Activated B cell treated with CpG ODN at 0.5 μM for 24 hours (primary cell): ENCODE data around the gene TGFBR2. TPM values are rescaled to one million over a fixed set of nuclear protein-coding genes. Genes with fewer than 3 reads are reported as not detected.

Source experiments
- ATAC-seq: fragments of 200-7000 bp; cut with Tn5 transposase; one replicate; pipeline ENCODE4 v1.10.0; 2021; ENCODE audit warnings: low read depth, mild to moderate bottlenecking, moderate library complexity
- CTCF ChIA-PET: fragments of 350-600 bp; sonication (Branson Sonifier 250); formaldehyde crosslinking; loops from one replicate; lab custom pipeline; 2021; ENCODE audit warnings: antibody characterized with exemption; lab: Charles Lee
- POLR2A ChIA-PET: fragments of 350-600 bp; sonication (Branson Sonifier 250); formaldehyde crosslinking; loops from one replicate; lab custom pipeline; 2021; ENCODE audit warnings: antibody characterized with exemption; lab: Charles Lee
- DNase-seq: peaks from one replicate; pipeline ENCODE4 v3.0.0; 2022
- H3K27ac Mint-ChIP-seq: one replicate; pipeline ENCODE4 v1.8.0; 2020; ENCODE audit warnings: mixed read lengths
- H3K27me3 Mint-ChIP-seq: one replicate; pipeline ENCODE4 v1.8.0; 2021; ENCODE audit warnings: mixed read lengths
- H3K36me3 Mint-ChIP-seq: one replicate; pipeline ENCODE4 v1.8.0; 2021; ENCODE audit warnings: low read depth, mixed read lengths
- H3K4me1 Mint-ChIP-seq: one replicate; pipeline ENCODE4 v1.8.0; 2021; ENCODE audit warnings: mixed read lengths
- H3K4me3 Mint-ChIP-seq: one replicate; pipeline ENCODE4 v1.8.0; 2020; ENCODE audit warnings: mild to moderate bottlenecking, mixed read lengths
- H3K9me3 Mint-ChIP-seq: one replicate; pipeline ENCODE4 v1.8.0; 2020; ENCODE audit warnings: mixed read lengths
- CTCF ChIP-seq: fragments of 200-600 bp; IDR thresholded peaks from one replicate; pipeline ENCODE4 v1.8.0; 2022; ENCODE audit warnings: antibody characterized with exemption, mild to moderate bottlenecking
- intact Hi-C: fragments of 100-400 bp; cut with micrococcal nuclease; formaldehyde crosslinking; loops from one replicate; pipeline ENCODE4 v1.15.1; 2024
- total RNA-seq: library from RNA; stranded (reverse); gene quantifications from 2 replicates; pipeline ENCODE4 v1.2.3, GENCODE V29; 2022

Gene TGFBR2
- total RNA-seq, 1 donor from 2014 or later: 104 TPM

GRCh38 chr3:30614373-30614772 lies 8.0 kb downstream of the TGFBR2 start:
- peak overlapping the region; percentile 69 for H3K27ac Mint-ChIP-seq
- ChIA-PET CTCF (interaction anchor here (1.7 to 2.1 kb wide), 2 partner anchors 15 to 295 kb away, joined by 5 to 9 read pairs; no protein-coding TSS in a partner anchor), POLR2A (interaction anchor here (0.6 to 1.3 kb wide), 3 partner anchors 10 to 34 kb away, joined by 3 to 6 read pairs (median 6); no protein-coding TSS in a partner anchor)
- no peaks in the 10 kb centered on the region for H3K27me3 Mint-ChIP-seq
- peak overlapping the region; percentile 41 for H3K4me3 Mint-ChIP-seq
- no peak for TF ChIP-seq CTCF
- DNase-seq: no peak
- no peak for ATAC-seq
- no peaks in the 10 kb centered on the region for H3K9me3 Mint-ChIP-seq
- H3K4me1 Mint-ChIP-seq: peaks cover 97% of the 10 kb centered on the region
- intact Hi-C loops: no loop called here
- peaks cover 68% of the 10 kb centered on the region for H3K36me3 Mint-ChIP-seq

GRCh38 chr3:30614943-30615342 lies 8.5 kb downstream of the TGFBR2 start:
- TF ChIP-seq CTCF: no peak
- Mint-ChIP-seq H3K4me1 (peaks cover 97% of the 10 kb centered on the region), H3K4me3 (peak overlapping the region; percentile 41), H3K36me3 (peaks cover 66% of the 10 kb centered on the region), H3K9me3 (no peaks in the 10 kb centered on the region), H3K27me3 (no peaks in the 10 kb centered on the region), H3K27ac (peak overlapping the region; percentile 69)
- POLR2A ChIA-PET: interaction anchor here (0.8 to 6.8 kb wide), 3 partner anchors 8 to 14 kb away, joined by 3 to 79 read pairs (median 6); partner anchors contain the start of gene TGFBR2
- CTCF ChIA-PET: no interaction called here
- intact Hi-C loops: no loop called here
- DNase-seq (no peak), ATAC-seq (no peak)

- intact Hi-C loops: loop anchor here (1.0 kb wide), 1 partner anchor 7 kb away; no protein-coding TSS in a partner anchor
- Mint-ChIP-seq H3K4me1 (peaks cover 97% of the 10 kb centered on the region), H3K27ac (peak overlapping the region; percentile 75), H3K9me3 (no peaks in the 10 kb centered on the region), H3K36me3 (peaks cover 62% of the 10 kb centered on the region), H3K27me3 (no peaks in the 10 kb centered on the region), H3K4me3 (peak overlapping the region; percentile 40)
- TF ChIP-seq CTCF: no peak
- DNase-seq: no peak
- CTCF ChIA-PET: interaction anchor here (0.7 to 1.5 kb wide), 3 partner anchors 78 to 416 kb away, joined by 3 to 4 read pairs (median 3); no protein-coding TSS in a partner anchor
- POLR2A ChIA-PET: interaction anchor here (0.8 to 6.8 kb wide), 8 partner anchors 9 to 113 kb away, joined by 3 to 79 read pairs (median 4); partner anchors contain the start of gene TGFBR2
- ATAC-seq: no peak
Observed at GRCh38 chr3:30615615-30616346, 9.4 kb downstream of the TGFBR2 start.

- intact Hi-C loops: loop anchor here (1.0 kb wide), 1 partner anchor 8 kb away; no protein-coding TSS in a partner anchor
- TF ChIP-seq CTCF: no peak
- no peak for DNase-seq
- peak overlapping the region; percentile 40 for H3K4me3 Mint-ChIP-seq
- ChIA-PET POLR2A (interaction anchor here (0.7 to 6.8 kb wide), 10 partner anchors 8 to 114 kb away, joined by 3 to 79 read pairs (median 4); partner anchors contain the start of gene TGFBR2), CTCF (interaction anchor here (0.7 to 1.5 kb wide), 4 partner anchors 13 to 417 kb away, joined by 3 to 4 read pairs (median 3); no protein-coding TSS in a partner anchor)
- H3K36me3 Mint-ChIP-seq: peaks cover 66% of the 10 kb centered on the region
- H3K27me3 Mint-ChIP-seq: no peaks in the 10 kb centered on the region
- peaks cover 96% of the 10 kb centered on the region for H3K4me1 Mint-ChIP-seq
- H3K9me3 Mint-ChIP-seq: no peaks in the 10 kb centered on the region
- ATAC-seq: no peak
- peak overlapping the region; percentile 75 for H3K27ac Mint-ChIP-seq
Observed at GRCh38 chr3:30616347-30617027, 10.1 kb downstream of the TGFBR2 start.
